Measurements from ENCODE around the gene GALNT7. TPM values are rescaled to one million over a fixed set of nuclear protein-coding genes. Genes with fewer than 3 reads are reported as not detected.

The GALNT7 gene
- total RNA-seq, 1 experiment from 2014 or later, result 156 TPM

- no peak for DNase-seq (ENCODE audit: low read depth, low spot score)
These were observed 33.3 kb upstream of the GALNT7 start for GRCh38 chr4:173135241-173135847.

GRCh38 chr4:173138624-173139023 lies 30.0 kb upstream of the GALNT7 start:
- POLR2A ChIA-PET, result no interaction called here
- ATAC-seq, result no peak

More at GRCh38 chr4:173135241-173135847, 33.3 kb upstream of the GALNT7 start:
- ChIA-PET CTCF (no interaction called here), POLR2A (interaction anchor here (0.7 kb wide), 1 partner anchor 24 kb away, joined by 6 read pairs; no protein-coding TSS in a partner anchor)
- no peaks in the 10 kb centered on the region for H3K27me3 ChIP-seq (ENCODE audit: control insufficient read depth, insufficient read depth, low read length)
- no peaks in the 10 kb centered on the region for H3K36me3 ChIP-seq (ENCODE audit: control insufficient read depth, insufficient read depth, low read length)
- intact Hi-C loops (cut with micrococcal nuclease; ENCODE audit: unreplicated experiment) (no loop called here), in situ Hi-C loops (cut with HindIII; ENCODE audit: low pct_unique_long_range_greater_than_20kb, low sequenced_read_pairs) (no loop called here)
- no peak for ATAC-seq
- no peaks in the 10 kb centered on the region for H3K9me3 ChIP-seq (ENCODE audit: control insufficient read depth, insufficient read depth, low read depth, low read length)
- H3K4me1 ChIP-seq (ENCODE audit: control insufficient read depth, insufficient read depth, low read length), result no peaks in the 10 kb centered on the region; the same call in 1 of the 2 replicates
- H3K27ac ChIP-seq (ENCODE audit: low read length), result no peak overlapping the region
- BruUV-seq (replicated peaks), result no TSS peak
- H3K4me3 ChIP-seq (ENCODE audit: low read depth in 2 of 2, low read length in 2 of 2), result no peak overlapping the region
- TF ChIP-seq REST (IDR thresholded peaks at IDR 0.05; ENCODE audit: insufficient read depth in 1 of 2, low read depth in 2 of 2, low read length in 1 of 2) (no peak), POLR2AphosphoS5 (IDR thresholded peaks at IDR 0.05; ENCODE audit: low read depth, low read length) (no peak), SIN3A (IDR thresholded peaks at IDR 0.05; ENCODE audit: borderline replicate concordance, insufficient read depth, low read depth, low read length) (no peak), TCF7L2 (IDR thresholded peaks at IDR 0.05; ENCODE audit: low read depth, low read length) (no peak), CTCF (IDR thresholded peaks at IDR 0.05) (no peak)

GRCh38 chr4:173139561-173139960 lies 29.1 kb upstream of the GALNT7 start:
- intact Hi-C loops (cut with micrococcal nuclease; ENCODE audit: unreplicated experiment) (no loop called here), in situ Hi-C loops (cut with HindIII; ENCODE audit: low pct_unique_long_range_greater_than_20kb, low sequenced_read_pairs) (no loop called here)
- CTCF ChIA-PET, result no interaction called here
- ATAC-seq (no peak), DNase-seq (ENCODE audit: low read depth, low spot score) (no peak)
- no peaks in the 10 kb centered on the region for H3K36me3 ChIP-seq (ENCODE audit: control insufficient read depth, insufficient read depth, low read length)
- H3K27ac ChIP-seq (ENCODE audit: low read length), result no peak overlapping the region
- BruUV-seq (replicated peaks), result no TSS peak
- POLR2A ChIA-PET, result no interaction called here
- TF ChIP-seq TCF7L2 (IDR thresholded peaks at IDR 0.05; ENCODE audit: low read depth, low read length) (no peak), SIN3A (IDR thresholded peaks at IDR 0.05; ENCODE audit: borderline replicate concordance, insufficient read depth, low read depth, low read length) (no peak), REST (IDR thresholded peaks at IDR 0.05; ENCODE audit: insufficient read depth in 1 of 2, low read depth in 2 of 2, low read length in 1 of 2) (no peak), CTCF (IDR thresholded peaks at IDR 0.05) (no peak), POLR2AphosphoS5 (IDR thresholded peaks at IDR 0.05; ENCODE audit: low read depth, low read length) (no peak)
- H3K4me1 ChIP-seq (ENCODE audit: control insufficient read depth, insufficient read depth, low read length), result no peaks in the 10 kb centered on the region; the same call in 1 of the 2 replicates
- H3K27me3 ChIP-seq (ENCODE audit: control insufficient read depth, insufficient read depth, low read length), result no peaks in the 10 kb centered on the region
- no peak overlapping the region for H3K4me3 ChIP-seq (ENCODE audit: low read depth in 2 of 2, low read length in 2 of 2)
- no peaks in the 10 kb centered on the region for H3K9me3 ChIP-seq (ENCODE audit: control insufficient read depth, insufficient read depth, low read depth, low read length)

More at GRCh38 chr4:173138624-173139023, 30.0 kb upstream of the GALNT7 start:
- no peaks in the 10 kb centered on the region for H3K36me3 ChIP-seq (ENCODE audit: control insufficient read depth, insufficient read depth, low read length)
- intact Hi-C loops (cut with micrococcal nuclease; ENCODE audit: unreplicated experiment), result no loop called here
- no peaks in the 10 kb centered on the region for H3K27me3 ChIP-seq (ENCODE audit: control insufficient read depth, insufficient read depth, low read length)
- no peaks in the 10 kb centered on the region; the same call in 1 of the 2 replicates for H3K4me1 ChIP-seq (ENCODE audit: control insufficient read depth, insufficient read depth, low read length)
- H3K27ac ChIP-seq (ENCODE audit: low read length), result no peak overlapping the region
- CTCF ChIA-PET, result no interaction called here
- DNase-seq (ENCODE audit: low read depth, low spot score), result no peak
- in situ Hi-C loops (cut with HindIII; ENCODE audit: low pct_unique_long_range_greater_than_20kb, low sequenced_read_pairs), result no loop called here
- TF ChIP-seq TCF7L2 (IDR thresholded peaks at IDR 0.05; ENCODE audit: low read depth, low read length) (no peak), POLR2AphosphoS5 (IDR thresholded peaks at IDR 0.05; ENCODE audit: low read depth, low read length) (no peak)
- H3K4me3 ChIP-seq (ENCODE audit: low read depth in 2 of 2, low read length in 2 of 2), result no peak overlapping the region
- no TSS peak for BruUV-seq (replicated peaks)
- no peaks in the 10 kb centered on the region for H3K9me3 ChIP-seq (ENCODE audit: control insufficient read depth, insufficient read depth, low read depth, low read length)
